GM10266 (cell line): ENCODE results near the gene HOXC10.

Source experiments
- DNase-seq: peaks from one replicate; pipeline ENCODE4 v3.0.0; 2012; ENCODE audit errors: extremely low spot score
- TF ChIP-seq, protein P1 (sequence below): IDR thresholded peaks from 2 replicates; pipeline ENCODE4 v1.5.1; 2012; ENCODE audit warnings: mild to moderate bottlenecking, low read depth; ENCODE audit not compliant: control insufficient read depth, insufficient read depth; ENCODE audit errors: missing control alignments

HOXC10 gene

DNA sequence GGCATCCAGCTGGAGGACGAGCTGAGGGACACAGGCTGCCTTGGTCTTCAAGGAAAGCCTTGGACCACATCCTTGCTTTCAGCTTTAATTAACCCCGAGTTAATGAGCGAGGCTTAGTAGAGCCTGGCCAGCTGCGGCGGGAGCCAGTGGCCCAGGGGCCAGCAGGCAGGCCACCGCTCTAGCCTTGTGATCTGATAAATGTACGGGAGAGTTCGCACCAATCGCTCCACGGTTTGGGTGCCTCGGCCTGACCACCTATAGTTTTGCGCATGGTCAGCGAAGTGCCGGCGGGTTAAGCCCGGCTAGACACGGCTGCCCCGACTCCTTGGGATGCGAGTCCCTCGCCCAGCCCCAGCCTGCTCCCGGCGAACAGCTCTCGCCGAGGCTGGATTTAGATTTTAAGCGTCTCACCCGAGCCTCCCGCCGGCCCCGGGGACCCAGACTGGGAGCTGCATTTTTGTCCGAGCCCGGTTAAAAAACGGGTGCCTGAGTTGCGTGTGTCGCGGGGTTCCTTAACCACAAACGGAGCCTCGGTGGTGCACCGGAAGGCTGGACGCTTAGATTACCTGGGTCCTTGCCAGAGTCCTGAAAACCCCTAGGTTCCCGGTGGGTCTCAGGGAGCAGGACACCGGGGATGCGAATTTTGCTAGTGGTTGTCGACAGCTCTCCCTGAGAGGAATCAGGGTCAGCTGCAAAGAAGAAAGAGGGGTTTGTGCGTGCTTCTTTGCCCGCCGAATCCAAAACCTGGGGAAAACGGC lies 33.2 kb upstream of the HOXC10 start:
- DNase-seq = no peak
- TF ChIP-seq, protein P1, sequence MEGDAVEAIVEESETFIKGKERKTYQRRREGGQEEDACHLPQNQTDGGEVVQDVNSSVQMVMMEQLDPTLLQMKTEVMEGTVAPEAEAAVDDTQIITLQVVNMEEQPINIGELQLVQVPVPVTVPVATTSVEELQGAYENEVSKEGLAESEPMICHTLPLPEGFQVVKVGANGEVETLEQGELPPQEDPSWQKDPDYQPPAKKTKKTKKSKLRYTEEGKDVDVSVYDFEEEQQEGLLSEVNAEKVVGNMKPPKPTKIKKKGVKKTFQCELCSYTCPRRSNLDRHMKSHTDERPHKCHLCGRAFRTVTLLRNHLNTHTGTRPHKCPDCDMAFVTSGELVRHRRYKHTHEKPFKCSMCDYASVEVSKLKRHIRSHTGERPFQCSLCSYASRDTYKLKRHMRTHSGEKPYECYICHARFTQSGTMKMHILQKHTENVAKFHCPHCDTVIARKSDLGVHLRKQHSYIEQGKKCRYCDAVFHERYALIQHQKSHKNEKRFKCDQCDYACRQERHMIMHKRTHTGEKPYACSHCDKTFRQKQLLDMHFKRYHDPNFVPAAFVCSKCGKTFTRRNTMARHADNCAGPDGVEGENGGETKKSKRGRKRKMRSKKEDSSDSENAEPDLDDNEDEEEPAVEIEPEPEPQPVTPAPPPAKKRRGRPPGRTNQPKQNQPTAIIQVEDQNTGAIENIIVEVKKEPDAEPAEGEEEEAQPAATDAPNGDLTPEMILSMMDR = no peak

DNA sequence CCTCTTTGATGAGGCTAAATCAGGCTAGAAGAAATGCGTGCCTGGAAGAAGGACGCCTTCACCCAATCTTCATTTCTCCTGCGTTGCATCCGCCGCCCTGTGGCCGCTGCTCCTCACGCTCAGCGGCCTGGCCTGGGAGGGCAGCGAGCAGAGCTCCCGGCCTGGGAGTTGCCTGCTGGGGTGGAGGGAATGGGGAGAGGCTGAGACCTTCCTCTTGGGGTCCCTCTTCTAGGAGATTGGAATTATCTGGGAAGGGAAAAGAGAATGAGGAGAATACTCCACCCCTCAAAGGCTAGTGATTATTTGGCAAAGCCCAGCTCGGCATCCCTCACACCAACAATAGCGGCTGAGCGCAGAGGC lies 32.6 kb upstream of the HOXC10 start:
- DNase-seq = no peak
- TF ChIP-seq, protein P1 = no peak

DNA sequence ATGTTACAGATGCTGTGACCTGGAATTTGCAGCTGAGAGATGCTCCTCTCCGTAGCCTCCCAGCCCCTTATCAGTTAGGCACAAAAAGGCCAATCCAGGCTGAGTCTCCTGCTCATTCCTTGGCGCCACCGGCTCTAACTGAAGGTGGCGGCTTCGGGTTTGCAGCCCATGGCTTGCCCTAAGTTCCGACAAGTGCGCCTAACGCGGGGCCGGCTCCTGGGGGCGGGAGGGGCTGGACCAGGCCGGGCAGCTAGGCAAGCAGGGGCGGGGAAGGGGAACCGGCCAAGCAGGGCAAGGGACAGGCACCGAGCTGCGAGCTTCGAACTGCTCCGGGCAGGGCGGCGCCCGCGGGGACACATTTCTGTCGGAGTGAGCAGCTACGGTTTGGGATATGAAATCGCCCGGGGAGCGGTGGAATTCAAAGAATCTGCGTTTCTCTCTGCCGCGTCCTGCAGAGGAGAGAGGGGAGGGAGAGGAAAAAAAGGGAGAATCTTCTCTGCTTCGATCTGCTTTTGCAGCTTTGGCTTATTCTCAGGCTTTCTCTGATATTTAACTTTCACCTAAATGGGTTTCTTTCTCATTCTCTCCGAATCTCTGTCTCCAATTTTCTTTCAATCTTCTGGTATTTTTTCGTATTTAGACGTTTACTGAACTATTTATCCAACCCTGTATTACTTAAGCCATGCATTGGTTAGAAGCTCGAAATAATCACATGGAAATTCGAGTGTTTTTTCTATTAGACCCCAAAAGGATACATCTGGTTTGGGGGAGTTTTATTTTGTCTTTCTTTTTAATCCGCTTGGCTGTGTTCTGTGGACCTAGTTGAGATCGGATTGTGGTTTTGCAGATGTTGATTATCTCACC lies 31.8 kb upstream of the HOXC10 start:
- DNase-seq = no peak
- TF ChIP-seq, protein P1 = no peak

- DNase-seq = no peak
- TF ChIP-seq, protein P1 = no peak
Observed at GRCh38 chr12:53953831-53954693, 30.9 kb upstream of the HOXC10 start.

DNA sequence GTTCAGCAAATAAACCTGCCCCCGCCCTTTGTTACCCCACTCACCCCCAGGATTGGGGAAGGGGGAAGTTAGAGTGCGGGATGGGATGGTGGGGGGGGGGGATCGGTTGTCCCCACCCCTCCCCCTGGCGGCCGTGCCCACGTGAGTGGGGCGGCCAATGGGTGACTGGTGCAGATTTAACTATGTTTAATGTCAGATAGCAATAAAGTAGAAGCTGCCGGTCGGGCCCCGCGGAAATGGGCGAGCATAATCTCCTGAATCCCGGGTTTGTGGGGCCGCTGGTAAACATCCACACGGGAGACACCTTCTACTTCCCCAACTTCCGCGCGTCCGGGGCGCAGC lies 30.3 kb upstream of the HOXC10 start, which contains the start of gene HOXC12:
TSS of gene HOXC12 (plus strand) at position 210 of the 342 bp plus-strand sequence. CDS start at position 237, 27 bp downstream.
- DNase-seq = no peak
- TF ChIP-seq, protein P1 = no peak

GRCh38 chr12:53955036-53955775 lies 29.7 kb upstream of the HOXC10 start:
- TF ChIP-seq, protein P1 = no peak
- DNase-seq = no peak
